Uterus (tissue), 2 donors: ENCODE results near the gene MMP25.

Experiments
- CTCF ChIP-seq, 4 experiments: fragments of 200-600 bp in 2 of 4; fragments of 450-650 bp in 2 of 4; sonication (generic) in 2 of 4; IDR thresholded peaks; one replicate each; pipeline ENCODE4 v1.5.1; 2016 to 2019; ENCODE audit warnings: antibody characterized with exemption in 4 of 4, mild to moderate bottlenecking in 2 of 4, moderate library complexity in 1 of 4
- POLR2A ChIP-seq, 2 donors: fragments of 450-650 bp; IDR thresholded peaks; one replicate each; pipeline ENCODE4 v1.6.1; 2016; ENCODE audit warnings: antibody characterized with exemption in 2 of 2, mild to moderate bottlenecking in 1 of 2, moderate library complexity in 1 of 2

DNA sequence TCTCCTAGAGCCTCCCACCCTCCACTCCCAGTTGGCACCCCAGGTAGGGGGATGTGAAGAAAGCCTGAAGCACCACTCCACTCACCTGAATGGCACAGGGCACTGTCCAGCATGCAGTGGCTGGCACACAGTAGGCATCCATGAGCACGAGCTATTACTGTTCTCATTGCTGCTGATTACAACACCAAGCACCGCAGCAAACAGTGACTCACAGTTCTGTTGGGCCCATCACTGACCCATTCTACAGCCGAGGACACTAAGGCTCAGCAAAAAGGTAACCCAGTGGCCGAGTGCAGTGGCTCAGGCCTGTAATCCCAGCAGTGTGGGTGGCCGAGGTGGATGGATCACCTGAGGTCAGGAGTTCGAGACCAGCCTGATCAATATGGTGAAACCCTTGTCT lies 50.0 kb downstream of the MMP25 start:
- TF ChIP-seq CTCF (IDR thresholded peaks at IDR 0.05) (no peak), POLR2A (IDR thresholded peaks at IDR 0.05) (no peak)
